Panc1 (cell line): Measurements from ENCODE around the gene NOS1AP. TPM values are rescaled to one million over a fixed set of nuclear protein-coding genes. Genes with fewer than 3 reads are reported as not detected.

Source experiments
- ATAC-seq: fragments of 200-7000 bp; cut with Tn5 transposase; 2 replicates; pipeline ENCODE4 v1.9.1; 2020; ENCODE audit warnings: mild to moderate bottlenecking, moderate library complexity
- BruUV-seq: library from RNA; stranded (reverse); fragments of 400-500 nt; replicated peaks from 2 replicates; lab custom pipeline; 2021; lab: Mats Ljungman, UMichigan
- CTCF ChIA-PET: fragments of 300-600 bp; sonication (Branson Sonifier 250); formaldehyde crosslinking; loops from one replicate; lab custom pipeline; 2022; ENCODE audit warnings: antibody characterized with exemption; lab: Charles Lee
- POLR2A ChIA-PET: fragments of 300-600 bp; sonication (Branson Sonifier 250); formaldehyde crosslinking; loops from one replicate; lab custom pipeline; 2022; ENCODE audit warnings: antibody characterized with exemption; lab: Charles Lee
- DNase-seq: peaks from one replicate; pipeline ENCODE4 v3.0.0-alpha.2; 2010; ENCODE audit warnings: low read depth, low spot score
- H3K27ac ChIP-seq: 2 replicates; pipeline ENCODE4 v1.5.1; 2011; ENCODE audit warnings: mild to moderate bottlenecking, low read length, inconsistent platforms
- H3K27me3 ChIP-seq: fragments of 200-500 bp; sonication (Bioruptor generic); 2 replicates; pipeline ENCODE4 v1.6.0; 2014; ENCODE audit warnings: low read length, inconsistent platforms; ENCODE audit not compliant: control insufficient read depth, insufficient read depth
- H3K36me3 ChIP-seq: fragments of 200-500 bp; sonication (Bioruptor generic); 2 replicates; pipeline ENCODE4 v1.5.1; 2014; ENCODE audit warnings: inconsistent platforms, mild to moderate bottlenecking, low read length, moderate library complexity; ENCODE audit not compliant: control insufficient read depth, insufficient read depth
- H3K4me1 ChIP-seq: 2 replicates; pipeline ENCODE4 v1.5.1; 2011; ENCODE audit warnings: inconsistent platforms, mild to moderate bottlenecking, low read length, moderate library complexity; ENCODE audit not compliant: control insufficient read depth, insufficient read depth
- H3K4me3 ChIP-seq, 2 experiments: 2 replicates each; pipeline ENCODE4 v1.5.1; 2011 to 2012; ENCODE audit warnings: low read depth in 2 of 2, low read length in 2 of 2, mild to moderate bottlenecking in 2 of 2, inconsistent platforms in 1 of 2, moderate library complexity in 1 of 2
- H3K9me3 ChIP-seq: fragments of 200-500 bp; sonication (Bioruptor generic); 2 replicates; pipeline ENCODE4 v1.5.1; 2014; ENCODE audit warnings: low read depth, mild to moderate bottlenecking, inconsistent platforms, low read length, moderate library complexity; ENCODE audit not compliant: control insufficient read depth, insufficient read depth
- CTCF ChIP-seq: fragments of 450-650 bp; IDR thresholded peaks from 2 replicates; pipeline ENCODE4 v1.5.1; 2017; ENCODE audit warnings: mild to moderate bottlenecking
- POLR2AphosphoS5 ChIP-seq: IDR thresholded peaks from 2 replicates; pipeline ENCODE4 v1.6.1; 2012; ENCODE audit warnings: mild to moderate bottlenecking, low read depth, low read length, moderate library complexity
- REST ChIP-seq, 2 experiments: IDR thresholded peaks; 2 replicates each; pipeline ENCODE4 v1.6.1; 2011 to 2012; ENCODE audit warnings: low read depth in 2 of 2, control low read depth in 1 of 2, low read length in 1 of 2, mild to moderate bottlenecking in 1 of 2, moderate library complexity in 1 of 2; ENCODE audit not compliant: insufficient read depth in 1 of 2
- SIN3A ChIP-seq: IDR thresholded peaks from 2 replicates; pipeline ENCODE4 v1.6.1; 2012; ENCODE audit warnings: low read depth, mild to moderate bottlenecking, low read length, moderate library complexity, borderline replicate concordance; ENCODE audit not compliant: insufficient read depth
- TCF7L2 ChIP-seq: IDR thresholded peaks from 2 replicates; pipeline ENCODE4 v1.6.1; 2011; ENCODE audit warnings: mild to moderate bottlenecking, low read depth, low read length, inconsistent platforms
- in situ Hi-C: cut with HindIII; loops from 2 replicates; pipeline ENCODE4 v1.10.0; 2016; ENCODE audit warnings: low sequenced_read_pairs, low pct_unique_long_range_greater_than_20kb
- intact Hi-C: fragments of 100-400 bp; cut with micrococcal nuclease; formaldehyde crosslinking; loops from one replicate; pipeline ENCODE4 v1.10.0; 2022; ENCODE audit not compliant: unreplicated experiment
- total RNA-seq: library from RNA; stranded (reverse); gene quantifications from one replicate; pipeline ENCODE4 v1.2.1, GENCODE V29; 2021; ENCODE audit not compliant: unreplicated experiment

Gene NOS1AP
- total RNA-seq, 1 experiment from 2014 or later = 27.9 TPM

GRCh38 chr1:162321809-162322422 lies 252.4 kb downstream of the NOS1AP start:
- in situ Hi-C loops = no loop called here

GRCh38 chr1:162323023-162323422 lies 253.5 kb downstream of the NOS1AP start:
- no peak overlapping the region for H3K27ac ChIP-seq
- H3K36me3 ChIP-seq = no peaks in the 10 kb centered on the region
- DNase-seq (no peak), ATAC-seq (no peak)
- peaks cover under 1% of the 10 kb centered on the region; the same call in 1 of the 2 replicates for H3K4me1 ChIP-seq
- ChIA-PET POLR2A (interaction anchor here (0.9 kb wide), 1 partner anchor 17 kb away, joined by 3 read pairs; no protein-coding TSS in a partner anchor), CTCF (no interaction called here)
- TF ChIP-seq TCF7L2 (no peak), REST (IDR thresholded peaks at IDR 0.05; ENCODE audit: insufficient read depth in 1 of 2, low read depth in 2 of 2, low read length in 1 of 2) (no peak), SIN3A (no peak), CTCF (no peak), POLR2AphosphoS5 (no peak)
- no peak overlapping the region for H3K4me3 ChIP-seq
- in situ Hi-C loops (no loop called here), intact Hi-C loops (no loop called here)
- no peaks in the 10 kb centered on the region for H3K9me3 ChIP-seq
- BruUV-seq = no TSS peak
- no peaks in the 10 kb centered on the region for H3K27me3 ChIP-seq

More at GRCh38 chr1:162321809-162322422, 252.4 kb downstream of the NOS1AP start:
- intact Hi-C loops = no loop called here
- no peaks in the 10 kb centered on the region for H3K4me1 ChIP-seq
- DNase-seq = no peak
- TF ChIP-seq CTCF = no peak
- no peak for TF ChIP-seq TCF7L2
- TF ChIP-seq REST (IDR thresholded peaks at IDR 0.05; ENCODE audit: insufficient read depth in 1 of 2, low read depth in 2 of 2, low read length in 1 of 2) = no peak
- no peak for TF ChIP-seq SIN3A
- no peak for TF ChIP-seq POLR2AphosphoS5
- H3K36me3 ChIP-seq = no peaks in the 10 kb centered on the region
- no TSS peak for BruUV-seq
- H3K4me3 ChIP-seq = no peak overlapping the region
- POLR2A ChIA-PET = interaction anchor here (0.9 kb wide), 1 partner anchor 16 kb away, joined by 3 read pairs; no protein-coding TSS in a partner anchor
- H3K27me3 ChIP-seq = no peaks in the 10 kb centered on the region
- H3K27ac ChIP-seq = no peak overlapping the region
- no peak for ATAC-seq
- CTCF ChIA-PET = no interaction called here
- no peaks in the 10 kb centered on the region for H3K9me3 ChIP-seq
